GM12878 (cell line): Measurements from ENCODE around the gene PHC2. TPM values are rescaled to one million over a fixed set of nuclear protein-coding genes. Genes with fewer than 3 reads are reported as not detected.

Source experiments
- E2F8 ChIP-seq: fragments of 450-650 bp; IDR thresholded peaks from 2 replicates; pipeline ENCODE4 v1.6.1; 2018; ENCODE audit warnings: mild to moderate bottlenecking, low read depth, moderate library complexity; ENCODE audit not compliant: partially characterized antibody
- JUND ChIP-seq: IDR thresholded peaks from 2 replicates; pipeline ENCODE4 v1.6.1; 2012; ENCODE audit warnings: low read depth, mild to moderate bottlenecking, low read length, improper control_type of control experiment, moderate library complexity
- NFYB ChIP-seq: IDR thresholded peaks from 2 replicates; pipeline ENCODE4 v1.6.1; 2011; ENCODE audit warnings: low read depth, mild to moderate bottlenecking, low read length, improper control_type of control experiment, moderate library complexity; ENCODE audit not compliant: insufficient read depth
- NKRF ChIP-seq: fragments of 450-650 bp; conservative IDR thresholded peaks from 2 replicates; pipeline ENCODE4 v1.6.1; 2017; ENCODE audit warnings: mild to moderate bottlenecking, moderate library complexity
- RAD51 ChIP-seq: fragments of 450-650 bp; IDR thresholded peaks from 2 replicates; pipeline ENCODE4 v1.6.1; 2016; ENCODE audit warnings: moderate library complexity, mild to moderate bottlenecking, inconsistent platforms
- RUNX3 ChIP-seq: IDR thresholded peaks from 2 replicates; pipeline ENCODE4 v1.6.1; 2012; ENCODE audit warnings: low read length, inconsistent platforms
- ZNF207 ChIP-seq: fragments of 450-650 bp; IDR thresholded peaks from 2 replicates; pipeline ENCODE4 v1.6.1; 2014; ENCODE audit warnings: antibody characterized with exemption, mild to moderate bottlenecking, borderline replicate concordance
- polyA plus RNA-seq, 11 experiments: library from polyadenylated mRNA; depleted of rRNA in 4 of 11; unstranded in 6 of 11; stranded (reverse) in 5 of 11; fragments of >200 nt; fragmentation: Nextera tagmentation in 4 of 11; fragmentation: Illumina TruSeq in 1 of 11; extraction: Ambion mirVana in 4 of 11; extraction: Trizol in 1 of 11; gene quantifications; 1 replicate in 1 of 11; 2 replicates in 10 of 11; pipeline versions ENCODE4 v1.2.1 to v1.2.3, GENCODE V29; 2011 to 2016; ENCODE audit warnings: inconsistent platforms in 2 of 11, missing spikeins in 2 of 11, low read depth in 1 of 11
- total RNA-seq, 4 experiments: library from RNA; depleted of rRNA in 3 of 4; stranded (reverse); fragments of >200 nt in 3 of 4; fragmentation: Illumina TruSeq in 1 of 4; extraction: Trizol in 1 of 4; gene quantifications; 2 replicates each; pipeline versions ENCODE4 v1.2.1 to v1.2.3, GENCODE V29; 2013 to 2021
- TF ChIP-seq, protein P1 (sequence below): fragments of 450-650 bp; IDR thresholded peaks from 2 replicates; pipeline ENCODE4 v1.6.1; 2017; ENCODE audit warnings: low read depth, mild to moderate bottlenecking, moderate library complexity

Gene PHC2
- total and polyA plus RNA-seq, 10 of the 15 experiments (the other 5 are each of a cell fraction or from before 2014, with no cell fraction given): 2.0 to 35.9 (median 16.4) TPM

GRCh38 chr1:33378524-33378923 is 52.4 kb downstream of the PHC2 start (continued):
- TF ChIP-seq E2F8 (no peak), RAD51 (no peak), RUNX3 (no peak), JUND (no peak), NKRF (no peak), ZNF207 (no peak), NFYB (no peak)
- TF ChIP-seq, protein P1, sequence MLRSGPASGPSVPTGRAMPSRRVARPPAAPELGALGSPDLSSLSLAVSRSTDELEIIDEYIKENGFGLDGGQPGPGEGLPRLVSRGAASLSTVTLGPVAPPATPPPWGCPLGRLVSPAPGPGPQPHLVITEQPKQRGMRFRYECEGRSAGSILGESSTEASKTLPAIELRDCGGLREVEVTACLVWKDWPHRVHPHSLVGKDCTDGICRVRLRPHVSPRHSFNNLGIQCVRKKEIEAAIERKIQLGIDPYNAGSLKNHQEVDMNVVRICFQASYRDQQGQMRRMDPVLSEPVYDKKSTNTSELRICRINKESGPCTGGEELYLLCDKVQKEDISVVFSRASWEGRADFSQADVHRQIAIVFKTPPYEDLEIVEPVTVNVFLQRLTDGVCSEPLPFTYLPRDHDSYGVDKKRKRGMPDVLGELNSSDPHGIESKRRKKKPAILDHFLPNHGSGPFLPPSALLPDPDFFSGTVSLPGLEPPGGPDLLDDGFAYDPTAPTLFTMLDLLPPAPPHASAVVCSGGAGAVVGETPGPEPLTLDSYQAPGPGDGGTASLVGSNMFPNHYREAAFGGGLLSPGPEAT: no peak
